ENCODE data around the gene RSRC1.

DNA sequence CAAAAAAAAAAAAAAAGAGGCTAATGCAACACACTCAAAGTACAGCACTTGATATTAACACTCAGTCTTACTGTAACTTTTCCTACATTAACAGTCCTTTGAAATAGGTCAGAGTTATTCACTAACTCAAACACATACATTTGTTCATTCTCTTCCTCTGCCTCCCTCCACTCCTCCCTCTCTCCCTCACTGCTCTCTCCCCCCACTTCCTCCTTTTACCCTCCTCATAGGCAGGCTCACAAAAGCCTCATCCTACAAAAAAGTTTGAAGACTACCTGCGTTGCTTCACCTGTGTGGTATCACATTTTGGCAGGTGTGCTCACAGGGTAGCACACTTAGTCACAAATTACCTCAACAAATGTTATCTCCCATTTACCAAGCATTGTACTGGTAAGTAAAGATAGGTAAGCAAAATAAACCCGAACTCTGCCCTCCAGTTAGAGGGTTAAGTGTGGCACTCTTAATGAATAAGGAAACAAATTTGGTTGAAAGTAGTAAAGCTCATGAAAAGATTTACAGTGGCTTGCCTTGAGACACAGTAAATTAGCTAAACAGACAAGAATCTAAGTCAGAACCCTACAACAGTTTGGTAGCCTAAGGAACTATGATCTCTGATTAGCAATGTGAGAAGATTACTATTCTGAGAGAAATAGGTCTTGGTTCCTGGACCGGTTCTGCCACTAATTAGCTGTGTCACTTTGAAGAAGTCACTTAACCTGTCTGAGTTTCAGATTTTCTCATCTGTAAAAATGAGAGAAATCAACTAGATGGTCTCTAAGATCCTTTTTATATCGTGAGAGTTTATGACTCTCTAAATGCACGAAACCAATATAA is 310.1 kb downstream of the RSRC1 start:
- TF ChIP-seq POLR2A (IDR thresholded peaks at IDR 0.05; ENCODE audit: low read depth, low read length) (no peak), POLR2AphosphoS5 (IDR thresholded peaks at IDR 0.05; ENCODE audit: low read depth, low read length) (no peak), TAF1 (IDR thresholded peaks at IDR 0.05; ENCODE audit: low read depth, low read length) (no peak)
